DMS153 treated with DMSO at 0.1 percent for 48 hours (cell line): Measurements from ENCODE around the gene ROR2.

Experiments
- DNase-seq: peaks from one replicate; lab custom pipeline; 2025; ENCODE audit not compliant: unreplicated experiment; lab: John Stamatoyannopoulos, UW

The ROR2 gene

GRCh38 chr9:91820126-91820750, 129.8 kb downstream of the ROR2 start:
- DNase-seq: no peak

- no peak for DNase-seq
Measured at GRCh38 chr9:91818647-91819403, 131.2 kb downstream of the ROR2 start.

GRCh38 chr9:91818225-91818585, 131.8 kb downstream of the ROR2 start:
- no peak for DNase-seq

GRCh38 chr9:91817493-91818224, 132.4 kb downstream of the ROR2 start:
- no peak for DNase-seq

GRCh38 chr9:91817106-91817492, 132.9 kb downstream of the ROR2 start:
- DNase-seq: no peak

- DNase-seq: no peak
Measured at GRCh38 chr9:91816356-91816755, 133.7 kb downstream of the ROR2 start.

GRCh38 chr9:91815896-91816295, 134.1 kb downstream of the ROR2 start:
- DNase-seq: no peak

GRCh38 chr9:91814753-91815152, 135.3 kb downstream of the ROR2 start:
- no peak for DNase-seq

- DNase-seq: no peak
Measured at GRCh38 chr9:91814201-91814600, 135.8 kb downstream of the ROR2 start.

GRCh38 chr9:91813176-91813795, 136.7 kb downstream of the ROR2 start:
- no peak for DNase-seq

- no peak for DNase-seq
Measured at GRCh38 chr9:91812191-91812590, 137.8 kb downstream of the ROR2 start.

- no peak for DNase-seq
Measured at GRCh38 chr9:91811024-91811909, 138.8 kb downstream of the ROR2 start.

GRCh38 chr9:91810286-91810905, 139.6 kb downstream of the ROR2 start:
- no peak for DNase-seq

GRCh38 chr9:91809581-91810285, 140.3 kb downstream of the ROR2 start:
- no peak for DNase-seq

- no peak for DNase-seq
Measured at GRCh38 chr9:91807643-91808246, 142.3 kb downstream of the ROR2 start.

- no peak for DNase-seq
Measured at GRCh38 chr9:91805031-91805430, 145.0 kb downstream of the ROR2 start.

GRCh38 chr9:91803970-91804752, 145.9 kb downstream of the ROR2 start:
- no peak for DNase-seq

- DNase-seq: no peak
Measured at GRCh38 chr9:91803151-91803940, 146.7 kb downstream of the ROR2 start.
